ENCODE results near the gene FAT2. TPM values are rescaled to one million over a fixed set of nuclear protein-coding genes. Genes with fewer than 3 reads are reported as not detected.
"Not testable (repeated sequence)": the region's sequence is repeated elsewhere in the genome, so short reads cannot be mapped to it uniquely, and the experiment has no call there.

FAT2 gene
- total RNA-seq, 1 donor from 2014 or later = under 0.01 TPM

DNA sequence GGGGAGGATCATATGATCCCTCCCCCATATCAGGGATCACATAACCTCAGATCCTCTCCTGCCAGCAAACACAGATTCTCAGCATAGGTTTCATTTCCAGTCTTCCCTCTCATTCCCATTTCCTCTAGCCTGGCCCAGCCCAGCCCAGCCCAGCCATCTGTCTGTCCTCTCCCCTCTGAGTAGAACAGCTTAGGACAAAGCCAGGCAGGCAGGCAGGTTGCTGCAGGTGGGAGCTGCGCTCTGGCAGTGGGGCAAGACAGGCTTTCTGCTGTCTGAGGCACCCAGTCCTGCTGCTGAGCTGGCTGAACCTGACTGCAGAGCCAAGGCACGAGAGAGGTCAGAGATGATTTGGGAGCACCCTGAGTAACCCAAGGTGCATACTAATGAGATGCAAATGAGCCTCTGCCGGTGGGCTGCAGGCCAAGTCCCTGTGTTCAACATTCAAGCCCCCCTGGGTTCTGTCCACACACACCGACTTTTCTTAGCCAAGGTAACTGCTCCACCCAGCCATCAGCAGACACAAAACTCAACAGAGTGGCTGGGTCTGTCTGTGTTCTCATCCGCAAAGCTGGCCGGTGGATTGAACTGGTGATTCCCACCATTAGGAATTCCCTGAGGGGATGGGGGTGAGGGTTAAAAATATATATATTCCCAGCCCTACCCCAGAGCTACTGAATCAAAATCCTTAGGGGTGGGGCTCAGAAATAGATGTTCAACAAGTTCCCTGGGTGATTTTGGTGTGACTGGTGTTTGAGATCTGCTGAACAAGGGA lies 9.1 kb downstream of the FAT2 start:
- H3K4me3 ChIP-seq (ENCODE audit: low read depth, low read length) = no peak overlapping the region
- TF ChIP-seq, protein P1, sequence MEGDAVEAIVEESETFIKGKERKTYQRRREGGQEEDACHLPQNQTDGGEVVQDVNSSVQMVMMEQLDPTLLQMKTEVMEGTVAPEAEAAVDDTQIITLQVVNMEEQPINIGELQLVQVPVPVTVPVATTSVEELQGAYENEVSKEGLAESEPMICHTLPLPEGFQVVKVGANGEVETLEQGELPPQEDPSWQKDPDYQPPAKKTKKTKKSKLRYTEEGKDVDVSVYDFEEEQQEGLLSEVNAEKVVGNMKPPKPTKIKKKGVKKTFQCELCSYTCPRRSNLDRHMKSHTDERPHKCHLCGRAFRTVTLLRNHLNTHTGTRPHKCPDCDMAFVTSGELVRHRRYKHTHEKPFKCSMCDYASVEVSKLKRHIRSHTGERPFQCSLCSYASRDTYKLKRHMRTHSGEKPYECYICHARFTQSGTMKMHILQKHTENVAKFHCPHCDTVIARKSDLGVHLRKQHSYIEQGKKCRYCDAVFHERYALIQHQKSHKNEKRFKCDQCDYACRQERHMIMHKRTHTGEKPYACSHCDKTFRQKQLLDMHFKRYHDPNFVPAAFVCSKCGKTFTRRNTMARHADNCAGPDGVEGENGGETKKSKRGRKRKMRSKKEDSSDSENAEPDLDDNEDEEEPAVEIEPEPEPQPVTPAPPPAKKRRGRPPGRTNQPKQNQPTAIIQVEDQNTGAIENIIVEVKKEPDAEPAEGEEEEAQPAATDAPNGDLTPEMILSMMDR (conservative IDR thresholded peaks at IDR 0.05; ENCODE audit: low read depth, low read length) = no peak
- DNase-seq (ENCODE audit: low read depth) = no peak

DNA sequence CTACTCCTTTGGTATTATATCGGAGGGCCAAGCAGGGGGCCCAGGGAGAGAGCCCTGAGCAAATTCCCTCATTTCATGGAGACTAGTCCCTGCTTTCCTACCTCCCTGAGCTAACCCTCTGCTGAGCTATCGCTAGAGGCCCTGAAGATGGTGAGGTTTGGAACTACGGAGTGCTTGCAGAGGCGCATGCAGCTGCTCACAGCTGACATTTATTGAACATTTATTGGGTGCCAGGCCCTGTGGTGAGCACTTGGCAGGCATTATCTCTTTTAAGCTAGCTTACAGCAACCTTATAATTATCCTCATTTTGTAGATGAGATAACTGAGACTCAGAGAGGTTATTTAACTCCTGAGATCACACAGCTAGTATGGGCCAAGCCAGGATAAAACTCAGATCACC lies 9.8 kb downstream of the FAT2 start:
- TF ChIP-seq, protein P1 (conservative IDR thresholded peaks at IDR 0.05; ENCODE audit: low read depth, low read length) = no peak
- DNase-seq (ENCODE audit: low read depth) = no peak
- no peak overlapping the region for H3K4me3 ChIP-seq (ENCODE audit: low read depth, low read length)

DNA sequence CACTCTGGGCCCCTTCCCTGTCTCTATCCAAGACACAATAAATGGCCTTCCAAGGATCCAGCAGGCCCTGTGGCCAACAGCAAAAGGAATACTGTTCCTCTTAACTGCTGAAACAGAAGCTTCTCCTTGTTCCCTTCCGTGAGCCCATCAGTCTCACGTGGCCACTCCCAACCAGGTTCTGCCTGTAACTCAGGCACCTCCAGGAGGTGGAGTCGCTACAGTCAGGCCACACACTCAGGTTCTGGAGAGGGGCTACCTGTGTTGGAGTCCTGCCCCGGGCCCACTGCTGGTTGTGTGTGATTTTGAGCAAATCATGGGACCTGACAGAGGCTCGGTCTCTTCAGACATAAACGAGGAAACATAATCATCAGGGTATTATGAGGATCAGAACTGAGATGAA lies 10.3 kb downstream of the FAT2 start:
- H3K4me3 ChIP-seq (ENCODE audit: low read depth, low read length) = no peak overlapping the region
- no peak for DNase-seq (ENCODE audit: low read depth)

DNA sequence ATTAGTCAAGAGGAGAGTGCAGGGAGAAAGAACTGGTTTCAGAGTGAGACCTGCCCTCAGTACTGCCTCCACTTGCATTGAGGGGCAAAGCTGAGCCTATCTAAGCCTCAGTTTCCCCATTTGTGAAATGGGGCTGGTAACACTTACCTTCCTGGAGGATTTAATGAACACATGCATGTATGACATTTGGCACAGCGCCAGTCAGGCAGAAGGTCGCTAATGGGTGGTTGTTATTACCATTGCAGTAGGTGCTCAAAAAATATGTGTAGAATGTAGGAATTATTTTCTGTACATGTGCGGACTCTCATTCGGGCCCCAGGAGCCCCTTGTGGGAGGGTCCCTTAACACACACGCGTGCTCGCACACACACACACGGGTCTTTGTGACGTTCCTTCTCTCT lies 10.9 kb downstream of the FAT2 start:
- no peak overlapping the region for H3K4me3 ChIP-seq (ENCODE audit: low read depth, low read length)
- DNase-seq (ENCODE audit: low read depth) = no peak
- TF ChIP-seq, protein P1 (conservative IDR thresholded peaks at IDR 0.05; ENCODE audit: low read depth, low read length) = no peak

More for the DNA sequence above, 10.3 kb downstream of the FAT2 start:
- TF ChIP-seq, protein P1 (conservative IDR thresholded peaks at IDR 0.05; ENCODE audit: low read depth, low read length) = no peak

DNA sequence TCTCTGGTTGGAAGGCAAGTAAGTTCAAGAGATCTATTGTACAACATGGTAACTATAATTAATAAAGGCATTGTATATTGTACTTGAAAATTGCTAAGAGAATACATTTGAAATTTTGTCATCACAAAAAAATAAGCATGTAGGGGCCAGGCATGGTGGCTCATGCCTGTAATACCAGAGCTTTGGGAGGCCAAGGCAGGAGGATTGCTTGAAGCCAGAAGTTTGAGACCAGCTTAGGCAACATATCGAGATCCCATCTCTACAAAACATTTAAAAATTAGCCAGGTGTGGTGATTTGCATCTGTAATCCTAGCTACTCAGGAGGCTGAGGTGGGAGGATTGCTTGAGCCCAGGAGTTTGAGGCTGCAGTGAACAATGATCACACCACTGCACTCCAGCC lies 12.0 kb downstream of the FAT2 start:
- not testable (repeated sequence) for DNase-seq (ENCODE audit: low read depth); H3K4me3 ChIP-seq (ENCODE audit: low read depth, low read length)

DNA sequence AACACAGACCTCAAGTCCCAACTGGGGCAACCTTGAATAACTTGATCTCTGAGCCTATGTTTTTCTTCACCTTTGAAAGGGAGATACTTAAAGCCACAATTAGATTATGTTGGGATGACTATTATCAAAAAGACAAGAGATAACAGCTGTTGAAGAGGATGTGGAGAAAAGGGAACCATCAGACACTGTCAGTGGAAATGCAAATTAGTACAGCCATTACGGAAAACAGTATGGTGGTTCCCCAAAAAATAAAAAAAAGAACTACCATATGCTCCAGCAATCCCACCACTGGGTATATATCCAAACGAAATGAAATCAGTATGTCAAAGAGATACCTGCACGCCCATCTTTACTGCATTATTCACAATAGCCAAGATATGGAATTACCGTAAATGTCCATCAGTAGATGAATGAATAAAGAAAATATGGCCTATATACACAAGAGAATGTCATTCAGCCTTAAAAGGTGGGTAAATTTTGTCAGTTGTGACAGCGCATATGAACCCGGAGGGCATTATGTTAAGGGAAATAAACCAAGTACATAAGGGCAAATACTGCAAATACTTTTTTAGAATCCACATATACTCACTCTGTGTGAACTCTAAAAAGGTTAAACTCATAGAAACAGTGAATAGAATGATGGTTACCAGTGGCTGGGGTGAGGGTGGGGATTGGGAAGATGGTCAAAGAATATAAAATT lies 12.7 kb downstream of the FAT2 start:
- DNase-seq (ENCODE audit: low read depth) = no peak
- TF ChIP-seq, protein P1 (conservative IDR thresholded peaks at IDR 0.05; ENCODE audit: low read depth, low read length) = no peak
- no peak overlapping the region for H3K4me3 ChIP-seq (ENCODE audit: low read depth, low read length)

DNA sequence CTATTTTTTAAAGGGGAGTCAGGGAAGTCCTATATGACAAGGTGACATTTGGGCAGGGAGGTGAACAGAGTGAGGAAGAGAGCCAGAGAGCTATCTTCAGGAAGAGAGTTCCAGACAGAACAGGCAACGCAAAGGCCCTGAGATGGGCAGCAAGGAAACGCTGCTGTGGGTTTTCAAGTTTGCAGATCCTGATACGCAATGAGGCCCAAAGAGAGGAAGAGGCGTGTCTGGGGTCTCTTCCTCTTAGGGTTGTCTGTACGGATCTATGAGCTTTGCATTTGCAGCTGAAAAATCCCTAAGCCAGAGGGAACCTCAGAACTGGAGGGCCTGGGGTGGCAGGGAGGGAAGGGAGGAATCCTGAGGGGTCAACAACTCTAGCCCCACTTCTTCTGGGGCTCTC lies 13.6 kb downstream of the FAT2 start:
- TF ChIP-seq, protein P1 (conservative IDR thresholded peaks at IDR 0.05; ENCODE audit: low read depth, low read length) = no peak

More for the DNA sequence above, 13.6 kb downstream of the FAT2 start:
- H3K4me3 ChIP-seq (ENCODE audit: low read depth, low read length) = no peak overlapping the region
- DNase-seq (ENCODE audit: low read depth) = no peak

Measured in epithelial cell of proximal tubule (primary cell).